Activated effector memory CD4-positive, alpha-beta T cell treated with Interleukin-2 at 50 U/mL for 16 hours (primary cell): ENCODE data around the gene BRME1.

Experiments
- DNase-seq: peaks from one replicate; pipeline ENCODE4 v3.0.0-alpha.2; 2020

BRME1 gene

DNA sequence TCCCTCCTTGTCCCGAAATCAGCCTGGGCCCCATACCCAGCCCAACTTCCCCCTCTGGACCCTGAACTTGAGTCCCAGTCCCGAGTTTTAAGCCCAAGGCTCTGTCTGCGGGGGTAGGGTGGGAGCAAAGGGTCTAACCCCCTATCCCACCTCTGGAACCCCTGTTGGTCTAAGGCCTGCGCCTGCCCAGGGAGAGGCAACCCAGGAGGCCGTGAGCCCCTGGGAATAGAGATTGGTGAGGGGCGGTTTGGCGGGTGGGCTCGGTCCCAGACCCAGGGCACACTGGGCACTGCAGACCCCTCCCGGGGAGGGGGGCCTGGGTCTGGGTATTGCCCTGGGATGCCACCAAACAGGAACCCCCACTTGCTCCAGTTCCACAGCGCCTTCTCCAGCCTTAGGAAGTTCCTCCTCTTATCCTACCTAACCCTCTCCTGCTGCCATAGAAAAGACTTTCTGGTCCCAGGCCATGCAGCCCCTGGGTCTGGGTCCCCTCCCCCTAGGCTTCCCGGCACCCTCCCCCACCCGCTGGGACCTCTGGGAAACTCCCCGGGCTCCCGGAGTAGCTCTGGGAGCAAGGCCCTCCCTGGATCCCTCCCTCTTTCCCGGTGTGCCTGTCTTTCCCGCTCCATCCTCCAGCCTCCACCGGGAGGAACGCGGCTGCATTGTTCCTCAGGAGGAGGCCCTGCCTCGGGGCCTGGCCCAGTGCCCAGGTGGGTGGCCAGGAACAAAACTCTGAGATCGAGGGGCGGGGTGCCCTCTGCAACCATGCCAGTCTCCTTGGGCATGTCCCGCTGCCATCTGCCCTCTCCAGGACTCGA is 62.6 kb downstream of the BRME1 start:
- DNase-seq: no peak

DNA sequence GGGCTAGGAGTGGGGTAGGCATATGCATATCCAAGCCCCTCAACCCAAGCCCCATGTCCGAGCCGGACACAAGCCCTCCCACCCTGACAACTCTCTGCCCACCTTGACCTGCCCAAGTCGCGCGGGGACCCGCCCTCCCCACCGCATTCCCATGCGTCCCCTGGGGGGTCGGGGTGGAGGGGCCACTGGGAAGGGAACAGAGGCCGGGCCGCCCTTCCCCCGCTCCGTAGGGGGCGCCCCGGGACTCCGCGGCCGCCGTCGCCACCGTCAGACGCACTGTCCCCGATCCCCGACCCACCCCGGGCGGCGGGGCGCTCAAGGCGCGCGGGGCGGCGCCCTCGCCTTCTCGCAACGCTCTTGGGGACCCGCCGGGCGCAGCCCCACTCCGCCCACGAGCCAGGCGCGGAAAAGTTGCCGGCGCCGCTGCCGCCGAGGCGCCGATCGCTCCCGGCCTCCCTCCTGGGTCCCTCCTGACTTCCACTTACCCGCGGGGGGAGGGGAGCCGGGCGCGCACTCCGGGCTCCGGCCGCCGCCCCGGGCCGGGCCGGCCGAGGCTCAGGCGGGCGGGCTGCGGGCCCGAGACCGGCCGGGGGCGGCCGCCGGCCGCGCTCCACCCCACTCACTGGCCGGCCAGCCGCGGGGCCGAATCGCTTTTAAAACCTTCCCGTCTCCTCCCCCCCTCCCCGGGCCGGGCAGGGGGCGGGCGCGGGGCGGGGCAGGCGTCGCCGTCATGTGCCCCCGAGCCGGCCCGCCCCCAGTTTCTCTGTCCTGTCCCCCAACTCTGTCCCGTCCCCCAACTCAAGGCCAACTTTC is 63.4 kb downstream of the BRME1 start:
- peak; percentile 59 for DNase-seq

DNA sequence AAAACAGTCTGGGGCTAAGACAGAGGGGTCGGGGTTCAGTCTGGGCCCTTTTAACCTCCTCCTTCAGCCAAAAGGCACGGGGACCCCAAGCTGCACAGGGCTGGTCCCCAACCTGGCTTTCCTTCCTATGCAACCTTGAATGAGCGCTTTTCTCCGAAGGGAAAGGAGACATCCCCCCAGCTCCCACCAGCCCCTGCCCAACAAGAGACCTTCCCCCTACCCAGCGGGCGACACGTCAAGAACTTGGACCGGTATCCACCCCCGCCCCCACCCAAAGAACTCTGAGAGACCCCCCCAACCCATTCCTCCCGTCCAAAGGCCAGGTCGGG is 64.0 kb downstream of the BRME1 start:
- DNase-seq: no peak

DNA sequence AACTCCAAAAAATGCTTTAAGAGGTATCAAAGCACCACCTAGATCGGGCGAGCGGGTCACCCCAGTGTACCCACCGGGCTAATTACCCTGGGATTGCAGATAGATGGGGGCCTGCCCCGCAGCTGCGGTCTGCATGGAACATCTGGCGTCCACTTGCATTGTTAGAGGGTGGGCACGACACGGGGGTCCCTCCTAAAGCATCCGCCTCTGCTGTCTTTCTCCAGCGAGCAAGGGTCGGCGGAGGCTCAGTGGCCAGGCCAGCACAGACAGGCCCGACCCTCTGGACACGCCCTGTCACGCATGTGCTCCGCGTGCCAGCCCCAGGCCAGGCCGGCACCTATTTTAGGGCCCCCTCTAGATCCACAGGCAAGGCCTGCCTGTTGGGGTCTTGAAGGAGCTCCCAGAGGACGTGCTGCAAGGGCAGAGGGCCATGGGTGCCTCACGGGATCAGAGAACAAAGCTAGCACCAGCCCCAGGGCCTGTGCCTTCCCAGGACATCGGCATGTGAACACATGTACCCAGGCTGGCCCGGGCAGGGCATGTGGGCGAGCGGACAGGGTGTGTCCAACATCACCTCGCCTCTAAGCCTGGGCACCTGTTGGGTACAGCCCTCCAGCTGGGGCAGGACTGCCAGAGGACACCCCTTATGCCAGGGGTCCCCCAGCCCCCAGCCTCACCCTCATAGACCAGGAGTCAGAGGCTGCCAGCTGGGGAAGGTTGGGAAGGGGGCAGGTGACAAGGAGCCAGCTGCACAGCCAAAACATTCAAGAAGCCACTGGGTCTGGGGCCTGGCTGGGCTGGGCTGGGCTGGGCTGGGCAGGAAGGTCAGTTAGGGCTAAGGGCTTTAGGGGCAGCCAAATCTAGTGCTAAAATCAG is 64.6 kb downstream of the BRME1 start:
- no peak for DNase-seq

DNA sequence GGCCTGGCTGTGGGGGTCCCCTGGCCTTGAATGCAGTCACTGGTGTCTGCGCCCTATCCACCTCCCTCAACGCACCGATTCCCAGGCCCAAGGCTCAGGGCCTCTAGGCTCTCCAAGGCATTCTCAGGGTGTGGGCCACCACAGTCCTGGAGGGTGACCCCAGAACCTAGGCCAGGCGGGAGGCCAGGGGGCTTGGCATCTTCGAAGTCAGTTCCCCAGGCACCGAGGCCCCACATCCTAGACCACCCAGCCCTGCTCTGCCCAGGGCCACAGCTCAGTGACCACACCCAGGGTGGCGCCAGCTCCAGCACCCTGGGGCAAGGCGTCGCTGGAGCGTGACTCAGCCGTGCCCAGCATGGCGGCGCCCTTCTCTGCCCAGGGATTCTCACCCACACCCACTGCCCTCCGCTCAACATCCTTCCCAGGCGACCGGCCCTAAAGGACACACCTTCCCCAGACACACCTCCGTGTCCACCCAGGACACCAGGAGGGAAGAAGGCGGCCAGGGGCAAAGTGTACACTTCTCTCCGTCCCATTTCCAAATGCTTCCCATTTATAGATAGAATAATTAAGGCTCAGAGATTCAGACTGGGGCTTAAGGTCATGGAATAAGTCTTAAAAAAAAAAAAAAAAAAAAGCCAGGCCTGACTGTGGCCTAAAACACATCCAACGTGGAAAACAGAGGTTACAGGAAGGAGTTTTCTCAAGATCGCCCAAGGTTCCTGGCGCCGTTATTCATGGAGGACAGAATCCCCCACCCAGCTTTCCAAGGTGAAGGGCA is 65.4 kb downstream of the BRME1 start:
- DNase-seq: no peak

DNA sequence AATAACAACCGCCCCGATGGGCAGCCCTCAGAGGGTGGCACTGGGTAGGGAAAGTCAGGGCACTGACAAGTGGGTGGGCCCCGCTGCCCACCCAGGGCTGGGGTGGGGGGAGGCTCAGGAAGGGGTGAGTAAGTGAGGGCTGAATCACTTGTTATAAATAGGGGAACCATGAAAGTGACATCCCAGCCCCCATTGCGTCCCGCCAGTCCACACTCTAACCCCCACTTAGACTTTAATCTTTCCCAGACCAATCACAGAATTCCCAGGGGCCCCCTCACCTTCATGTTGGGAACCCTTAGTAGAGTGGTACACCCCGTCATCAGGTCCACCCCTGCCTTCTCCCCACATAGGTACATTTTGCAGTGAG is 66.0 kb downstream of the BRME1 start:
- no peak for DNase-seq

DNA sequence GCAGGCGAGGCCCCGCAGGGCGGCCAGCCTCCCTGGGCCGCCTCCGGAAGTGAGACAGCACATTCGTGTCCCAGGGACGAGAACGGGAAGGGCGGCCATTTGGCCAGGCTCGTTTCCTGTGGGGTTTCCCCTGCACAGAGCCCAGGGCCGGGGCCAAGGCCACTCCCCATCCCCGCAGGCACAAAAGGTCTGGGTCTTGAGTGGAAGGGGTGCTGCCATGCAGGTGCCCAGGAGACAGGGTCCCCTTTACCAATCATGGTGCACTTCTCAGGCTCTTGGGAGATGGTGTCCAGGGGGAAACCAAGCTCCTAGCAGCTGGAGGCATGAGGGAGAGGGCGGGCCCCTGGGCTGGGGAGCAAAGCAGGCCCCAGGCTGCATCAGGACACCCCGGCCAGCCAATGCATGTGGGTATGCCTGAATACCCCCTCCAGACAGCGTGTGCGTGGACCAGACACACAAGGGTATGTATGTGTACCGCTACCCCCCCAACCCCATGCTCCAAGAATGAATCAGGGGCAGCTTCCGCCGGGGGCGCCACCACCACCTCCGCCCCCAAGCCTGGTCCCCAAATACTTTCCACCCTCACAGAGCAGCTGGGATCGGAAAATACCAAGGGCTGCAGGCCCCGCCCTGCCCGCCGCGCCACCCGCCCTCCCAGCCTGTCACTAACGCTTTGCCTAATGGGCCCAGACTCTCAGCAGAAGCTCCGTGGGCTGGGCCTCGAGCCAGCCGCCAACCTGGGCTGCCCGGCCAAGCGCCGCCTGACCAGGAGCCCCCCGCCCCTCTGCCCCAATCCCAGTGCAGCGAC is 66.6 kb downstream of the BRME1 start:
- peak; percentile 69 for DNase-seq

DNA sequence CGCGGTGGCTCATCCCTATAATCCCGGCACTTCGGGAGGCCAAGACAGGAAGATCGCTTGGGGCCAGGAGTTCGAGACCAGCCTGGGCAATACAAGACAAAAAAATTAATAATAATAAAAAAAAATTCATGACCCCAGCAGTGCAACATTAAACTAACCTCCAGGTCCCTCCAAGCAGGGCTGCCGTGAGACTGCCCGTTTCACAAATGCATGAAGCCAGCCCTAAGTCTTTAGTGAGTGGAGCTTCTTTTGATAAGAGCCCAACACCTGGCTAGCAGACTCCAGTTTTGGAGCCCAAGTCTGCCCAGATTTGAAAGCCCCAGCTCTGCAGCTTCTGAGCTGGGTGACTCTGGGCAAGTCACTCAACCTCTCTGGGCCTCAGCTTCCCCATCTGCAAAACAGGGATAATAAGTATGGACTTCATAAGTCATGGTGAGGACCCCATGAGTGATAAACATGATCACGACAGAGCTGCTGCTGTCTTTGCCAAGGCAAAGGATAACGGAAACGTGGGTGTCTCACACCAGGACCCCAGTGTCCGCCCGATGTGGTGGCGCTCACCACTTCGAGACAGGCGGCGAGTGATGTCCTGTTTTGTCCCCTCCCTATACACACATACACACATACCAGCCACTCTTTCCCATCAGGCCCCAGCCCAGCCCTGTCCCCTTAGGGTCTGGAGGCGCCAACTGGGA is 67.3 kb downstream of the BRME1 start:
- DNase-seq: no peak

DNA sequence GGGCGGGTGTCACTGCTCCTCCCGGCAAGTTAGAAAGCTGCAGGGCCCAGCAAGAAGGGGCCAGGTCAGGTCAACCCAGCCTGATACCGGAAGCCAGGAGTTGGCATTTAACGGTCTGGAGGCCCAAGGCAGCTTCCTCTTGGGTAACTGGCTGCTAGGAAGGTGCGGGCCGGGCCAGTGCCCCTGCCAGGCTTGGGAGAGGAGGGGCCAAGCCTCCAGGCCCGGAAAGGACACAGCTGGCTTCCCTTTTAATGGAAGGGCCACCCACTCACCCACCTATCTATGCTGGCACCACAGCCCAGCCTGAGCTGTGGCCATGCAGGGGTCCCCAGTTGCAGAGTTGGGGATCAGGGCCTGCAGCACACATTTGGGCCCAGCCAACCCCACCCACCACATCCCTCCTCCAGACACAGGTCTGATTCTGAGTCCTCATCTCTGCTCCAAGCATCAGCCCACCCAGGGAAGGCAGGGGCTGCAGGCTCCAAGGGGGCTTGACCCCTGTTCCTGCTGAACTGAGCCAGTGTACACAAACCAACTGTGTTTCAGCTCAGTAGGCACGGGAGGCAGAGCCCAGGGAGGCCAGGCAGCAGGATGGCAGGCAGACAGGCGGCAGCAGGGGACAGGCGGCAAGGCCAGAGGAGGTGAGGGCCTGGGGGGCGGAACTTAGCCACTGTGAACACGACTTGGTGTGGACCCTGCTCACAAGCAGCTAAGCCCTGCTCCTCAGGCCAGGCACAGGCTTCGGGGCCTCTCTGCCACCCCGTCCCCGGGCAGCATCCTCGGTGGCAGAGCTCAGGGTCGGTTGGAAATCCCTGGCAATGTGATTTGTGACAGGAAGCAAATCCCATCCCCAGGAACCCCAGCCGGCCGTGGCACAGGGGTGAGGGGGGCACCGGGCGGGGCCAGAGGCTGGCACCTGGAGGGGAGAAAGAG is 69.9 kb downstream of the BRME1 start:
- DNase-seq: no peak

DNA sequence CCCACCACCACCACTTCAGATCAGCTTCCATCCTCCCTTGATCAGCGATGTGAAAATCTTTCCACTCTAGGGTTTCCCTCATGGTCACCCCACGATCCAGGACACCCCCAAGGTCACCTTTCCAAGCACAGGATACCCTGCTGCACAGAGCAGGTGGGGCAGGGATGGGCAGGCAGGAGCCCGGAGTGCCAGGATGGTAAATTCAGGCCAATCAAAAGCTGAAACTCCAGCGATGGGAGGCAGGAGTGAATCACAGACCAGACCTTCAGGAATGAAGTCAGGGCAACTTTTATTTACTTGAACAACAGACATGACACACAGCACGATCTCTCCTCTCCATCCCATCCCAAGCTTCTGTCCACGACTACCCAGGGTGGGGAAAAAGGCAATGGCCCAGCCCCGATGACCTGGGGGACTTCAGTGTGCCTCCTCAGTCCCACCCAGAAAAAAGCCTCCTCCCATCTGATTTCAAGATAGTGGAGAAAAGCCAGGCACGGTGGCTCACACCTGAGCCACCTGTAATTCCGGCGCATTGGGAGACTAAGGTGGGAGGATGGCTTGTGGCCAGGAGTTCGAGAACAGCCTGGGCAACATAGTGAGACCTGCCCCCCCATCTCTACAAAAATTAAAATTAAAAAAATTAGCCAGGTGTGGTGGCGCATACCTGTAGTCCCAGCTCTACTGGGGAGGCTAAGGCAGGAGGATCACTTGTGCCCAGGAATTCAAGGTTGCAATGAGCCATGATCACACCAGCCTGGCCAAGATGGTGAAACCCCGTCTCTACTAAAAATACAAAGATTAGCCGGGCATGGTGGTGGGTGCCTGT is 71.5 kb downstream of the BRME1 start:
- no peak for DNase-seq

DNA sequence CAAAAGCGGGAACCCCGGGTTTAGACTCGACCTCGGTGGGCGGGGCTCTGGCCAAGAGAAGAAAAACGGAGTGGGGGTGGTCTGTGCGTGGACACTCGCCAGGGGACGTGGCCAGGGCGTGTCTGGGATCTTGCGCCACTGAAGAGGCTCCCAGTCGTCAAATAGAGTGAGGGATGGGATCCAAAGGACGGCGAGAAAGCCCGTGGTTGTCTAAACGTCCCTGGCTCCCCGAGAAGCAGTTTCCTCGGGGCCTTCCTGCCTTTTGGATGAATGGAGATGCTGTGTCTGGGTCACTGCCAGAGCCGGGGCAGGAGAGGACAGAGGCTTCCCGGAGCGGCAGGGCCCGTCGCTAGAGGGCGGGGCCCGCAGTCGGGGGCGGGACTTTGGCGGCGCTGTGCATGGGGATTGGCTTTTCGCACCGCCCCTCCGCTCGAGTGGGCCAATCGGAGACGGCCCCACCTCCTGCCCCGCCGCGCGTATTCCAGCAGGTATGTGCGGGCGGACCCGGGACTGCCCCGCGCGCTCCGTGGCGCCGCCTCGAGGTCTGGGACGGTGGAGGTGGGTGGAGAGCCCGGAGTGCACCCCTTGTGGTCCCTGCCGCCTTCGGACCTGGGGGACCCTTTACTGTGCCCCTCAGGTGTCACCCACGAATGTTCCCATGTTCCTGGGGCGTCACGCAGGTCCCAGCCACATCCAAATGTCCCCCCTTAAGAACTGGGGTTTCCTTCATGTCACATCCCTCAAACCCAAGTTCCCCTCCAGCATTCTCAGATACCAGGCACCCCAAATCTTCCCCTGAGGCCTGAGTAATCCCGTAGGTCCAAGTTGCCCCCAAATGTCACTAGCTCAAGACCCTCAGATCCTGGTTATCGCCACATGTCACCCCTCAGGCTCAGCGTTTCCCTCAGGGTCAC is 72.3 kb downstream of the BRME1 start:
- DNase-seq: peak; percentile 82
